IMR-90 (cell line): Measurements from ENCODE around the gene SLC17A4. TPM values are rescaled to one million over a fixed set of nuclear protein-coding genes. Genes with fewer than 3 reads are reported as not detected.

Source experiments
- ATAC-seq: fragments of 200-7000 bp; cut with Tn5 transposase; 2 replicates; pipeline ENCODE4 v1.9.1; 2020; ENCODE audit warnings: low read depth, mild to moderate bottlenecking, moderate library complexity
- BruUV-seq: library from RNA; stranded (reverse); fragments of 400-500 nt; replicated peaks from 2 replicates; lab custom pipeline; 2021; lab: Mats Ljungman, UMichigan
- CTCF ChIA-PET: fragments of 300-600 bp; formaldehyde crosslinking; extraction: SDS; loops from one replicate; lab custom pipeline; 2021; ENCODE audit warnings: antibody characterized with exemption; lab: Yijun Ruan, JAX
- POLR2A ChIA-PET: fragments of 300-600 bp; sonication (Branson Sonifier 250); formaldehyde crosslinking; loops from one replicate; lab custom pipeline; 2022; ENCODE audit warnings: antibody characterized with exemption; ENCODE audit not compliant: unreplicated experiment; lab: Charles Lee
- DNase-seq: peaks from one replicate; pipeline ENCODE4 v3.0.0; 2013
- H2AFZ ChIP-seq: replicated peaks from 2 replicates; pipeline ENCODE3; 2013; ENCODE audit warnings: low read length, mild to moderate bottlenecking; ENCODE audit not compliant: poor library complexity
- H2AK5ac ChIP-seq: 2 replicates; pipeline ENCODE4 v1.6.1; 2013; ENCODE audit warnings: low read depth, low read length, inconsistent platforms
- H2AK9ac ChIP-seq: replicated peaks from 2 replicates; pipeline ENCODE3; 2013; ENCODE audit warnings: mild to moderate bottlenecking, low read depth, low read length, moderate library complexity; ENCODE audit not compliant: poor library complexity
- H2BK120ac ChIP-seq: 2 replicates; pipeline ENCODE4 v1.6.1; 2013; ENCODE audit warnings: low read depth, low read length, inconsistent platforms
- H2BK15ac ChIP-seq: 3 replicates; pipeline ENCODE4 v1.6.1; 2013; ENCODE audit warnings: low read depth, low read length, inconsistent platforms
- H2BK20ac ChIP-seq: 2 replicates; pipeline ENCODE4 v1.6.1; 2013; ENCODE audit warnings: low read depth, mild to moderate bottlenecking, inconsistent platforms, low read length, moderate library complexity
- H2BK5ac ChIP-seq: 2 replicates; pipeline ENCODE4 v1.6.1; 2013; ENCODE audit warnings: mild to moderate bottlenecking, low read depth, low read length, inconsistent platforms; ENCODE audit not compliant: poor library complexity, severe bottlenecking
- H3K14ac ChIP-seq: replicated peaks from 2 replicates; pipeline ENCODE4 v1.6.1; 2013; ENCODE audit warnings: low read depth, low read length, inconsistent platforms
- H3K18ac ChIP-seq: 2 replicates; pipeline ENCODE4 v1.6.1; 2013; ENCODE audit warnings: low read depth, low read length, control low read depth
- H3K23ac ChIP-seq: 2 replicates; pipeline ENCODE4 v1.6.1; 2013; ENCODE audit warnings: low read depth, low read length, inconsistent platforms
- H3K27ac ChIP-seq: 2 replicates; pipeline ENCODE4 v1.5.1; 2013; ENCODE audit warnings: mild to moderate bottlenecking, control low read depth, low read length; ENCODE audit not compliant: insufficient read depth
- H3K27me3 ChIP-seq: 2 replicates; pipeline ENCODE4 v1.6.1; 2013; ENCODE audit warnings: low read length; ENCODE audit not compliant: control insufficient read depth, insufficient read depth
- H3K36me3 ChIP-seq: 2 replicates; pipeline ENCODE4 v1.6.1; 2013; ENCODE audit warnings: low read length, mixed read lengths; ENCODE audit not compliant: control insufficient read depth, insufficient read depth
- H3K4ac ChIP-seq: 2 replicates; pipeline ENCODE4 v1.6.1; 2013; ENCODE audit warnings: low read depth, low read length, inconsistent platforms
- H3K4me1 ChIP-seq: 2 replicates; pipeline ENCODE4 v1.6.1; 2013; ENCODE audit warnings: low read length, mixed read lengths; ENCODE audit not compliant: control insufficient read depth, insufficient read depth
- H3K4me2 ChIP-seq: 2 replicates; pipeline ENCODE4 v1.6.1; 2013; ENCODE audit warnings: low read depth, mild to moderate bottlenecking, control low read depth, low read length, moderate library complexity
- H3K4me3 ChIP-seq: 2 replicates; pipeline ENCODE4 v1.5.1; 2013; ENCODE audit warnings: low read depth, mild to moderate bottlenecking, control low read depth, low read length, moderate library complexity; ENCODE audit not compliant: insufficient read depth
- H3K56ac ChIP-seq: 2 replicates; pipeline ENCODE4 v1.6.1; 2013; ENCODE audit warnings: low read length, inconsistent platforms; ENCODE audit not compliant: insufficient read depth; ENCODE audit errors: extremely low read depth
- H3K79me1 ChIP-seq, 2 experiments: 2 replicates each; pipeline ENCODE4 v1.6.1; 2013; ENCODE audit warnings: low read length in 2 of 2, inconsistent platforms in 1 of 2, low read depth in 1 of 2
- H3K9ac ChIP-seq: 2 replicates; pipeline ENCODE4 v1.6.1; 2013; ENCODE audit warnings: low read depth, low read length, control low read depth
- H3K9me1 ChIP-seq: 2 replicates; pipeline ENCODE4 v1.6.1; 2013; ENCODE audit warnings: low read length, inconsistent platforms; ENCODE audit not compliant: insufficient read depth
- H3K9me3 ChIP-seq: 2 replicates; pipeline ENCODE4 v1.6.1; 2013; ENCODE audit warnings: low read length; ENCODE audit not compliant: control insufficient read depth, insufficient read depth
- H4K20me1 ChIP-seq: 2 replicates; pipeline ENCODE4 v1.6.1; 2013; ENCODE audit warnings: low read length, inconsistent platforms; ENCODE audit not compliant: insufficient read depth
- H4K5ac ChIP-seq: 2 replicates; pipeline ENCODE4 v1.6.1; 2013; ENCODE audit warnings: mild to moderate bottlenecking, low read depth, low read length, control low read depth
- H4K8ac ChIP-seq, 2 experiments: 2 replicates each; pipeline ENCODE4 v1.6.1; 2013; ENCODE audit warnings: low read depth in 2 of 2, low read length in 2 of 2, control low read depth in 1 of 2, inconsistent platforms in 1 of 2
- H4K91ac ChIP-seq: 2 replicates; pipeline ENCODE4 v1.6.1; 2013; ENCODE audit warnings: low read depth, low read length, inconsistent platforms; ENCODE audit not compliant: insufficient read depth
- BHLHE40 ChIP-seq: fragments of 150-350 bp; IDR thresholded peaks from 2 replicates; pipeline ENCODE4 v1.6.1; 2016; ENCODE audit warnings: mild to moderate bottlenecking, low read depth, low read length
- CEBPB ChIP-seq: IDR thresholded peaks from 2 replicates; pipeline ENCODE4 v1.6.1; 2012; ENCODE audit warnings: low read depth, low read length, improper control_type of control experiment
- CHD1 ChIP-seq: IDR thresholded peaks from 2 replicates; pipeline ENCODE4 v1.6.1; 2012; ENCODE audit warnings: low read depth, low read length, improper control_type of control experiment
- FOS ChIP-seq: fragments of 150-350 bp; IDR thresholded peaks from 2 replicates; pipeline ENCODE4 v1.6.1; 2016; ENCODE audit warnings: low read depth, low read length
- MAFK ChIP-seq: IDR thresholded peaks from 2 replicates; pipeline ENCODE4 v1.6.1; 2012; ENCODE audit warnings: low read depth, low read length, improper control_type of control experiment
- MAZ ChIP-seq: IDR thresholded peaks from 2 replicates; pipeline ENCODE4 v1.6.1; 2012; ENCODE audit warnings: low read depth, mild to moderate bottlenecking, low read length, improper control_type of control experiment, moderate library complexity, borderline replicate concordance
- NFE2L2 ChIP-seq: fragments of 150-350 bp; IDR thresholded peaks from 2 replicates; pipeline ENCODE4 v1.6.1; 2016; ENCODE audit warnings: low read depth, mild to moderate bottlenecking, low read length
- POLR2A ChIP-seq: IDR thresholded peaks from 2 replicates; pipeline ENCODE4 v1.6.1; 2012; ENCODE audit warnings: mild to moderate bottlenecking, low read depth, low read length
- RAD21 ChIP-seq: IDR thresholded peaks from 2 replicates; pipeline ENCODE4 v1.6.1; 2012; ENCODE audit warnings: low read length, improper control_type of control experiment
- RCOR1 ChIP-seq: IDR thresholded peaks from 2 replicates; pipeline ENCODE4 v1.6.1; 2012; ENCODE audit warnings: mild to moderate bottlenecking, low read length, improper control_type of control experiment; ENCODE audit not compliant: insufficient replicate concordance
- RFX5 ChIP-seq: IDR thresholded peaks from 2 replicates; pipeline ENCODE4 v1.8.0; 2012; ENCODE audit warnings: low read depth, mild to moderate bottlenecking, low read length, moderate library complexity
- SMC3 ChIP-seq: fragments of 150-350 bp; IDR thresholded peaks from 2 replicates; pipeline ENCODE4 v1.6.1; 2016; ENCODE audit warnings: low read depth, mild to moderate bottlenecking, antibody characterized with exemption, low read length, moderate library complexity
- USF2 ChIP-seq: fragments of 150-350 bp; IDR thresholded peaks from 2 replicates; pipeline ENCODE4 v1.6.1; 2017; ENCODE audit warnings: mild to moderate bottlenecking, antibody characterized with exemption, low read length, low read depth
- WGBS, 2 experiments: methylation state at CpG; one replicate each; pipeline versions ENCODE4 v1.1.5 to v1.1.7; 2013; ENCODE audit warnings: missing lambda C conversion rate in 2 of 2; ENCODE audit not compliant: insufficient read length in 1 of 2; ENCODE audit errors: extremely low coverage in 2 of 2; 5-methylcytosine and 5-hydroxymethylcytosine counted together
- dilution Hi-C: fragments of 300-500 bp; cut with HindIII; formaldehyde crosslinking; loops from one replicate; pipeline ENCODE4 v1.14.3; 2018; ENCODE audit warnings: low sequenced_read_pairs; ENCODE audit not compliant: unreplicated experiment
- in situ Hi-C: fragments of 300-500 bp; cut with MboI; formaldehyde crosslinking; loops from 3 replicates; pipeline ENCODE4 v1.14.3; 2019; ENCODE audit warnings: low sequenced_read_pairs, inconsistent platforms, mixed read lengths
- intact Hi-C: fragments of 100-400 bp; cut with micrococcal nuclease; formaldehyde crosslinking; loops from 2 replicates; pipeline ENCODE4 v1.10.0; 2022
- polyA plus RNA-seq, 3 experiments: library from polyadenylated mRNA; depleted of rRNA; stranded (reverse); fragments of >200 nt; gene quantifications; 2 replicates each; pipeline ENCODE4 v1.2.3, GENCODE V29; 2012; ENCODE audit warnings: low replicate concordance in 1 of 3
- total RNA-seq: library from RNA; depleted of rRNA; stranded (reverse); fragments of >200 nt; gene quantifications from 2 replicates; pipeline ENCODE4 v1.2.3, GENCODE V29; 2012
- TF ChIP-seq, protein P1 (sequence below): fragments of 150-350 bp; IDR thresholded peaks from 2 replicates; pipeline ENCODE4 v1.6.1; 2016; ENCODE audit warnings: low read depth, mild to moderate bottlenecking, low read length, moderate library complexity, borderline replicate concordance
- TF ChIP-seq, protein P2 (sequence below): conservative IDR thresholded peaks from 2 replicates; pipeline ENCODE4 v1.5.1; 2012; ENCODE audit warnings: mild to moderate bottlenecking, low read depth, low read length, improper control_type of control experiment

SLC17A4 gene
- total and polyA plus RNA-seq, 2 of the 4 experiments (the other 2 are of a cell fraction) = not detected

DNA sequence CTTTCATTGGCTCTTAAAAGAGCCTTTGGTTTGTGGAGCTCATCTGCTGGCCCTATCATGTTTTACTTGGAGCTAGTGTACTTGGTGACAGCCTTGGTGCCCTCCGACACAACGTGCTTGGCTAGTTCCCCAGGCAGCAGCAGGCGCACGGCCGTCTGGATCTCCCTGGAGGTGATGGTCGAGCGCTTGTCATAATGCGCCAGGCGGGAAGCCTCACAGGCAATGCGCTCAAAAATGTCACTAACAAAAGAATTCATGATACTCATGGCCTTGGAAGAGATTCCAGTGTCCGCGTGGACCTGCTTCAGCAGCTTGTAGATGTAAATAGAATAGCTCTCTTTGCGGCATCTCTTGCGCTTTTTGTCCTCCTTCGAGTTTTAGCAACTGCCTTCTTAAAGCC is 22.8 kb upstream of the SLC17A4 start:
- in situ Hi-C loops (no loop called here), intact Hi-C loops (no loop called here), dilution Hi-C loops (no loop called here)
- H3K4me1 ChIP-seq = no peaks in the 10 kb centered on the region
- H3K9me3 ChIP-seq = no peaks in the 10 kb centered on the region; the same call in 1 of the 2 replicates
- no peak for DNase-seq
- ATAC-seq = no peak
- no peak overlapping the region for H3K23ac ChIP-seq
- no peak overlapping the region for H2AFZ ChIP-seq
- no peak overlapping the region for H2BK15ac ChIP-seq
- H3K36me3 ChIP-seq = no peaks in the 10 kb centered on the region
- no peak overlapping the region for H2AK9ac ChIP-seq
- no peak overlapping the region for H3K4me3 ChIP-seq
- H3K18ac ChIP-seq = no peak overlapping the region
- no peak overlapping the region for H2BK20ac ChIP-seq
- H3K14ac ChIP-seq = no peak overlapping the region
- no peaks in the 10 kb centered on the region for H3K27me3 ChIP-seq
- POLR2A ChIA-PET = no interaction called here
- CTCF ChIA-PET = no interaction called here
- H2BK5ac ChIP-seq = no peak overlapping the region
- no peak overlapping the region for H4K8ac ChIP-seq
- H3K9ac ChIP-seq = no peak overlapping the region
- no peak overlapping the region for H2AK5ac ChIP-seq
- no peak overlapping the region for H2BK120ac ChIP-seq
- H3K79me1 ChIP-seq = no peaks in the 10 kb centered on the region
- no peaks in the 10 kb centered on the region for H3K9me1 ChIP-seq
- 57% methylated on average over 11 of the region's 15 CpGs; no CpG with 5 or more reads in 1 of the 2 experiments for WGBS, 2 experiments
- TF ChIP-seq MAFK = no peak
- no peak for TF ChIP-seq USF2
- no peak for TF ChIP-seq NFE2L2
- no peak for TF ChIP-seq CHD1
- no peak for TF ChIP-seq RFX5
- TF ChIP-seq CEBPB = no peak
- no peak for TF ChIP-seq POLR2A
- no peak for TF ChIP-seq BHLHE40
- no peak for TF ChIP-seq MAZ
- no peak for TF ChIP-seq SMC3
- TF ChIP-seq, protein P1, sequence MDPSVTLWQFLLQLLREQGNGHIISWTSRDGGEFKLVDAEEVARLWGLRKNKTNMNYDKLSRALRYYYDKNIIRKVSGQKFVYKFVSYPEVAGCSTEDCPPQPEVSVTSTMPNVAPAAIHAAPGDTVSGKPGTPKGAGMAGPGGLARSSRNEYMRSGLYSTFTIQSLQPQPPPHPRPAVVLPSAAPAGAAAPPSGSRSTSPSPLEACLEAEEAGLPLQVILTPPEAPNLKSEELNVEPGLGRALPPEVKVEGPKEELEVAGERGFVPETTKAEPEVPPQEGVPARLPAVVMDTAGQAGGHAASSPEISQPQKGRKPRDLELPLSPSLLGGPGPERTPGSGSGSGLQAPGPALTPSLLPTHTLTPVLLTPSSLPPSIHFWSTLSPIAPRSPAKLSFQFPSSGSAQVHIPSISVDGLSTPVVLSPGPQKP = no peak
- TF ChIP-seq FOS = no peak
- no peak for TF ChIP-seq RAD21
- TF ChIP-seq, protein P2, sequence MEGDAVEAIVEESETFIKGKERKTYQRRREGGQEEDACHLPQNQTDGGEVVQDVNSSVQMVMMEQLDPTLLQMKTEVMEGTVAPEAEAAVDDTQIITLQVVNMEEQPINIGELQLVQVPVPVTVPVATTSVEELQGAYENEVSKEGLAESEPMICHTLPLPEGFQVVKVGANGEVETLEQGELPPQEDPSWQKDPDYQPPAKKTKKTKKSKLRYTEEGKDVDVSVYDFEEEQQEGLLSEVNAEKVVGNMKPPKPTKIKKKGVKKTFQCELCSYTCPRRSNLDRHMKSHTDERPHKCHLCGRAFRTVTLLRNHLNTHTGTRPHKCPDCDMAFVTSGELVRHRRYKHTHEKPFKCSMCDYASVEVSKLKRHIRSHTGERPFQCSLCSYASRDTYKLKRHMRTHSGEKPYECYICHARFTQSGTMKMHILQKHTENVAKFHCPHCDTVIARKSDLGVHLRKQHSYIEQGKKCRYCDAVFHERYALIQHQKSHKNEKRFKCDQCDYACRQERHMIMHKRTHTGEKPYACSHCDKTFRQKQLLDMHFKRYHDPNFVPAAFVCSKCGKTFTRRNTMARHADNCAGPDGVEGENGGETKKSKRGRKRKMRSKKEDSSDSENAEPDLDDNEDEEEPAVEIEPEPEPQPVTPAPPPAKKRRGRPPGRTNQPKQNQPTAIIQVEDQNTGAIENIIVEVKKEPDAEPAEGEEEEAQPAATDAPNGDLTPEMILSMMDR = no peak
- TF ChIP-seq RCOR1 = no peak
- BruUV-seq = no TSS peak
- no peaks in the 10 kb centered on the region for H4K20me1 ChIP-seq
- no peak overlapping the region for H3K4me2 ChIP-seq
- H3K27ac ChIP-seq = no peak overlapping the region
- H3K56ac ChIP-seq = no peak overlapping the region
- no peak overlapping the region for H4K5ac ChIP-seq
- H4K91ac ChIP-seq = no peak overlapping the region
- no peak overlapping the region for H3K4ac ChIP-seq
